Measurements from ENCODE around the gene ABI2. TPM values are rescaled to one million over a fixed set of nuclear protein-coding genes. Genes with fewer than 3 reads are reported as not detected.

ABI2 gene
- total and polyA plus RNA-seq, 9 donors: 25.0 to 91.6 (median 66.2) TPM

GRCh38 chr2:203436496-203436895 is 108.3 kb downstream of the ABI2 start:
- DNase-seq: no peak
- no peaks in the 10 kb centered on the region for H3K27me3 ChIP-seq
- no peak overlapping the region for H3K27ac ChIP-seq
- 79 to 85% (median 80%) methylated on average over 2 of the region's 2 CpGs for WGBS, 3 donors
- no peak overlapping the region for H3K4me3 ChIP-seq
- H3K9me3 ChIP-seq: no peaks in the 10 kb centered on the region
- intact Hi-C loops (cut with DNase I): no loop called here
- H3K4me1 ChIP-seq (ENCODE audit: insufficient read depth): no peaks in the 10 kb centered on the region
- no peaks in the 10 kb centered on the region for H3K36me3 ChIP-seq
- TF ChIP-seq EP300 (IDR thresholded peaks at IDR 0.05) (no peak), POLR2A (IDR thresholded peaks at IDR 0.05) (no peak)
- TF ChIP-seq, protein P1, sequence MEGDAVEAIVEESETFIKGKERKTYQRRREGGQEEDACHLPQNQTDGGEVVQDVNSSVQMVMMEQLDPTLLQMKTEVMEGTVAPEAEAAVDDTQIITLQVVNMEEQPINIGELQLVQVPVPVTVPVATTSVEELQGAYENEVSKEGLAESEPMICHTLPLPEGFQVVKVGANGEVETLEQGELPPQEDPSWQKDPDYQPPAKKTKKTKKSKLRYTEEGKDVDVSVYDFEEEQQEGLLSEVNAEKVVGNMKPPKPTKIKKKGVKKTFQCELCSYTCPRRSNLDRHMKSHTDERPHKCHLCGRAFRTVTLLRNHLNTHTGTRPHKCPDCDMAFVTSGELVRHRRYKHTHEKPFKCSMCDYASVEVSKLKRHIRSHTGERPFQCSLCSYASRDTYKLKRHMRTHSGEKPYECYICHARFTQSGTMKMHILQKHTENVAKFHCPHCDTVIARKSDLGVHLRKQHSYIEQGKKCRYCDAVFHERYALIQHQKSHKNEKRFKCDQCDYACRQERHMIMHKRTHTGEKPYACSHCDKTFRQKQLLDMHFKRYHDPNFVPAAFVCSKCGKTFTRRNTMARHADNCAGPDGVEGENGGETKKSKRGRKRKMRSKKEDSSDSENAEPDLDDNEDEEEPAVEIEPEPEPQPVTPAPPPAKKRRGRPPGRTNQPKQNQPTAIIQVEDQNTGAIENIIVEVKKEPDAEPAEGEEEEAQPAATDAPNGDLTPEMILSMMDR (IDR thresholded peaks at IDR 0.05): no peak

- TF ChIP-seq, protein P1 (IDR thresholded peaks at IDR 0.05): no peak
- Histone ChIP-seq H3K36me3 (no peaks in the 10 kb centered on the region), H3K4me1 (ENCODE audit: insufficient read depth) (no peaks in the 10 kb centered on the region), H3K9me3 (no peaks in the 10 kb centered on the region), H3K27me3 (no peaks in the 10 kb centered on the region), H3K4me3 (no peak overlapping the region), H3K27ac (no peak overlapping the region)
- 95 to 98% (median 95%) methylated on average over 4 of the region's 4 CpGs for WGBS, 3 donors
- intact Hi-C loops (cut with DNase I): no loop called here
- DNase-seq: no peak
These were observed 109.3 kb downstream of the ABI2 start for GRCh38 chr2:203437511-203437910.

DNA sequence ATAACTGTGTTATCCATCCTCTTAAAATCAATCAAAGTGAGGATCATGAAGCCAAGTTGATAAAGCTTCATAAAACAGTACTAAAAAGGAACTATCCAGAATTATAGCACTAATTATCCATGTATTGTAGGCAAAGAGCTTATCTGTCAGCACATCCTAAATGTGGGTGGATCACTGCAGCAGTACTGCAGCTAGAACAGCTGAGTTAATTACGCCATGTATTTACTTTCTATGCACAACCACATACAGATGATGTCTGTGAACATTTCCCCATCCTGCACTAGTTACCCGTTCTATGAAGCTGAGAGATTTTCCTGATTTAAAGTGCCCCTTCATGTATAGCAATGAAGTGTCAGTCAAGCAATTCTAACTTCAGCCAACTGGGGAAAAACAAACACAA is 110.3 kb downstream of the ABI2 start:
- TF ChIP-seq, protein P1 (IDR thresholded peaks at IDR 0.05): no peak
- TF ChIP-seq EP300 (IDR thresholded peaks at IDR 0.05) (no peak), POLR2A (IDR thresholded peaks at IDR 0.05) (no peak)
- intact Hi-C loops (cut with DNase I): no loop called here
- Histone ChIP-seq H3K4me3 (no peak overlapping the region), H3K27me3 (no peaks in the 10 kb centered on the region), H3K4me1 (ENCODE audit: insufficient read depth) (no peaks in the 10 kb centered on the region), H3K9me3 (no peaks in the 10 kb centered on the region), H3K36me3 (no peaks in the 10 kb centered on the region), H3K27ac (no peak overlapping the region)
- DNase-seq: no peak
- 85 to 91% (median 87%) methylated on average over 2 of the region's 2 CpGs for WGBS, 3 donors

- H3K27me3 ChIP-seq: no peaks in the 10 kb centered on the region
- H3K9me3 ChIP-seq: no peaks in the 10 kb centered on the region
- TF ChIP-seq POLR2A (IDR thresholded peaks at IDR 0.05): no peak
- TF ChIP-seq EP300 (IDR thresholded peaks at IDR 0.05): no peak
- TF ChIP-seq, protein P1 (IDR thresholded peaks at IDR 0.05): no peak
- intact Hi-C loops (cut with DNase I): no loop called here
- no peak overlapping the region for H3K4me3 ChIP-seq
- H3K4me1 ChIP-seq (ENCODE audit: insufficient read depth): no peaks in the 10 kb centered on the region
- 81 to 88% (median 83%) methylated on average over 4 of the region's 4 CpGs for WGBS, 3 donors
- no peaks in the 10 kb centered on the region for H3K36me3 ChIP-seq
- DNase-seq: no peak
- H3K27ac ChIP-seq: no peak overlapping the region
These were observed 112.5 kb downstream of the ABI2 start for GRCh38 chr2:203440671-203441070.

DNA sequence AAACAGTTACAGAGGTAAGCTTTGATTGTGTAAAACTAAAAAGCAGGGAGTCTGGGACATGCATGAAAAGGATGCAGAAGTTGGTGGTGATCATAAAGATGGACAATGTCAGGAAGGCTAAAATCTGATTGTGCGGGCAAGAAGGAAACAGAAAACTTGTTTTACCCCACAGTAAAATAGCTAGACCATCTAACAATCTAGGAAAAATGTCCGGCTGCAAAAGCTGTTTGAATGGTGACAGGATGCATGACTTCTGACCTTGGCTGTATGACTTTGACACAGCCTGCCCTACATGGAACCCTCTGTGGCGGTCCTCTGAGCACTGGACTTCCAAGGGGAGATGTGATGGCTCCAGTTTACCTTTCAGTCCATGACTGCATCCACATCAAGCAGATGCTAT is 113.3 kb downstream of the ABI2 start:
- 83 to 94% (median 88%) methylated on average over 3 of the region's 3 CpGs for WGBS, 3 donors
- intact Hi-C loops (cut with DNase I): no loop called here
- no peaks in the 10 kb centered on the region for H3K9me3 ChIP-seq
- DNase-seq: no peak
- TF ChIP-seq, protein P1 (IDR thresholded peaks at IDR 0.05): no peak
- TF ChIP-seq EP300 (IDR thresholded peaks at IDR 0.05) (no peak), POLR2A (IDR thresholded peaks at IDR 0.05) (no peak)
- no peak overlapping the region for H3K4me3 ChIP-seq
- H3K27ac ChIP-seq: no peak overlapping the region
- no peaks in the 10 kb centered on the region for H3K36me3 ChIP-seq
- no peaks in the 10 kb centered on the region for H3K27me3 ChIP-seq
- H3K4me1 ChIP-seq (ENCODE audit: insufficient read depth): no peaks in the 10 kb centered on the region

Measured in ovary (tissue), 9 donors.